Stimulated activated CD4-positive, alpha-beta T cell treated with anti-CD3 and anti-CD28 coated beads, TNF-alpha, amount 100 ng/mL, for 24 hours (primary cell): Measurements from ENCODE around the gene CASKIN1.

Experiments
- DNase-seq, 3 experiments: peaks; one replicate each; pipeline ENCODE4 v3.0.0-alpha.2; 2020; ENCODE audit warnings: low read depth in 3 of 3

CASKIN1 gene

GRCh38 chr16:2233872-2234812 lies 37.7 kb upstream of the CASKIN1 start:
- no peak for DNase-seq

GRCh38 chr16:2233046-2233775 lies 36.8 kb upstream of the CASKIN1 start:
- DNase-seq, result no peak

DNA sequence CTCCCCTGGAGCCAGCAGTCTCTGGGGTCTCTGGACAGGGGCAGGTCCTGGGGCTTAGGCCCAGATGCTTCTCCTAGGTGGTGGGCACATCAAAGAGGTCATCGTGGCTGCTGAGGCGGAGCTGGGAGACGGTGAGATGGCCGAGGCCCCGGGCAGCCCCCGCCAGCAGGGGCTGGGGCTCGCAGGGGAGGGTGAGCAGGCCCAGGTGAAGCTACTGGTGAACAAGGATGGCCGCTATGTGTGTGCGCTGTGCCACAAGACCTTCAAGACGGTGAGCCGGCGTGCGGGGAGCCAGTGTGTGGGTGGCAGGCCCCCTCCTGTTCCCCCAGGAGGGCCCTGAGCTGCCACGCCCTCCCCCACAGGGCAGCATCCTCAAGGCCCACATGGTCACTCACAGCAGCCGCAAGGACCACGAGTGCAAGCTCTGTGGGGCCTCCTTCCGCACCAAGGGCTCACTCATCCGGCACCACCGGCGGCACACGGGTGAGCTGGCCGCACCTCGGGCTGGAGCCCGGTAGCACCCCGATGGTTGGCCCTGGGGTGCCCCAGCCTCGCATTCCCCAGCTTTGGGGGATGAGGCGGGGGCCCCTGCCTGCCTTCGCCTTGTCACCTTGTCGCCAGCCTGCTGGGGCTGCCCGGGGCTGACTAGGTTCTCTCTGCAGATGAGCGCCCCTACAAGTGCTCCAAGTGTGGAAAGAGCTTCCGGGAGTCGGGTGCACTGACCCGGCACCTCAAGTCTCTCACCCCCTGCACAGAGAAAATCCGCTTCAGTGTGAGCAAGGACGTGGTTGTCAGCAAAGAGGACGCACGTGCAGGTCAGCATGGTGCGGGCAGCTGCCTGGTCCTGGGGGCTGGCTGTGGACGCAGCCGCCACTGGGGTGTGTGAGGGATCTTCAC lies 35.9 kb upstream of the CASKIN1 start:
- no peak for DNase-seq

DNA sequence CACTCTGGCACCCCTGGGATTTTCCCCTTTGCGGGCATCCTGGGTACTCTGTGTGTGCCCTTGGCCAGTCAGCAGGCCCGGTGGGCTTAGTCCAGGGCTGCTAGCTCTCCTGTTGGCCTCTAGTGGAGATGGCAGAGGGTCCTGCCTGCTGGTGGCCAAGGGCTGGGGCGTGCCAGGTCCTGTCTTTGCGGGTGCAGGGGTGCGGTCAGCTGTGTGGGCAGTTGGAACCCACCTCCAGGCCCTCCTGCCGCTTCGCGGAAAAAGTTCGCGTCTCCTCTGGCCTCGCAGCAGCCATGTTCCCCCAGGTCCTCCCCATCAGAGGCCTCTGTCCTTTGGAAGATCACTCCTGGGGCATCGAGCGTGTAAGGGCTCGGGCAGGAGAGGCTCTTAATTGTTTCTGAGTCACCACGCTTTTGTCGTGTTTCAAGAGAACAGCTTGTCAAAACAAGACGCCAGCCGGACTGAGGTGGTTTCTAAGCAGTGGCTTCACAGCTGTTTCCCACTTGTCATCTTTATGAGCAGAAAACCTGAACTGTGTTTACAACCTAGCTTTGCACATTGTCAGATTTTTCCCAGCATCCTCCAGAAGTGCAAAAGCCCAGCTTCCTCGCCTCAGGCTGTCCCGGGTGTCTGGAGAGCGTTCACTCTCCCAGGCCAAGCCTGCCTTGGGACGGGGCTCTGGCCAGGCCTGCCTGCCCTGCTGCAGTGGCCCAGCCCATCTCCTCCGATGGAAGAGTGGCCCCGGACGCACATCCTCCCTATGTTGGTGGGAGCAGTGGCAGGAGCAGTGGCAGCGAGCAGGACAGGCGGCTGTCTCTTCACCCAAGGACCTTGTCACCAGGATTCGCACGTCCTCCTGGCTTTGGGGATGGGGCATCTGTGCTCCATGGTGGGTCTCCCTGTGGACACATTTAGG lies 34.9 kb upstream of the CASKIN1 start:
- DNase-seq, result no peak

- no peak for DNase-seq
Measured at GRCh38 chr16:2230376-2230775, 34.0 kb upstream of the CASKIN1 start.

DNA sequence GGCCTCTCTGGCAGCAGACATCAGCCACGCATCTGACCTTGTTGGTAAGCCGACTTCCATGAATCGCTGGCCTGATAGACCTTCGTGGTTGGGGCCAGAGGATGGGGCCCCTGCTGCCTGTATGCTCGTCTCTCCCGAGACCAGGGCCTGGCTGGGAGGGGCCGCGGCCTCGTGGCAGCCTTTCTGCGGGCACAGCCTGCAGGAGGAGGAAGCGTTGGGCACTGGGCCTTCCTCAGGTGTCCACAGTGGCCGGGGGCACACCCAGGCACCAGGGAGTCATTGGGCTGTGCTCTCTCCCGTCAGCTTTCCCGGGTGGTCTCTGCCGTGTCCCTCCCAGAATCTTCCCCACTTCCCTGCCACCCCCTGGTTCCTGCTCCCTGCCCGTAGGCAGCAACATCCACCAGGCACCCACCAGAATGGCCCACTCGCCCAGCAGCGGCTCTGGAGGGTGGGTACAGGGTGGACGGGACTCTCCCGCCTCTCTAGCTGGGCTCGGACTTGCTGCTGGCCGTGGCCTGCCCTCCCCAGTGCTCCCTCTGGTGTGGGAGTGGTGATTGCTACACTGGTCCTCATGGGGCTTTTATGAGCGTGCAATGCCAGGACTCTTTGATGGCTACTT lies 33.3 kb upstream of the CASKIN1 start:
- no peak for DNase-seq

DNA sequence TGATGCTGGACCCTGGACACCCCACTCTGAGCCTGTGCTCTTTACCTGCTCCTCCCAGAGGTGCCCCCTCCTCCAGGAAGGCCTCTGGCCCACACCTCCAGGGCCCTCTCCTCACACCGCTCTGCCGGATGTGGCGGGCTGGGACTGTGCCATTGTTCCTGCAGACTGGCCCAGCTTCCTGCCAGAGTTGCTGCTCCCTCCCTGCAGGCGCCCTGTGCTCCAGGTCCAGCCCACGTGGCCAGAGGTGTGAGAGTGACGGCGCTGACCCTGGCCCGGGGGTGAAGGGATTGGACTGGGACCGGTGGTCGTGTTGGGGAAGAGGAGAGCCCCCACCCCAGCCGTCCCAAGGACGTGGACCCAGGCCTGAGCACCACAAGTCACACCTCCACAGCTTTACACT lies 32.7 kb upstream of the CASKIN1 start:
- no peak for DNase-seq

DNA sequence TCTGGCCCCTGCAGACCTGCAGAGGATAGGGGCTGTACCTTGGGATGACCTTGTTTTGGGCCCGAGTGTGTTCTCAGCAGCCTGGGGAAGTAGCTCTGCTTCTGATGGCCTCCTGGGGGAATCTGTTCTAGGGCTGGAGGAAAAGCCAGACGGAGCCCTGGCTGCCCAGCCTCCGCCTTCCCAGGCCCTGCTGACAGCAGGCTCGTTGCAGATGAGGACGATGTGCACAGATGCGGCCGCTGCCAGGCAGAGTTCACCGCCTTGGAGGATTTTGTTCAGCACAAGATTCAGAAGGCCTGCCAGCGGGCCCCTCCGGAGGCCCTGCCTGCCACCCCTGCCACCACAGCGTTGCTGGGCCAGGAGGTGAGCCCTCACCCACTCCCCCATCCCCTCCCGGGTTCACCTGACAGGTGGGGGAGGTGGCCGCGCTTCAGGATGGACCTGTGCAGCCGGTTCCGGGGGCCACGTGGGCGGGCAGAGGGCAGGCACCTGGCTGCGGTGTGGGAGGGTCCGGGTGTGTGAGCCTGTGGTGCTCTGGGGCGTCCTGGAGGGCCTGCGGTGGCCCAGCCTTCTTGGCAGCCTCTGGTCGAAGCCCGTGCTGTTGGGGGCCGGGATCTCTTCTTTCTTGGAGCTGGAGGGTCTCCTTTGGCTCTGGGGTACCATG lies 31.9 kb upstream of the CASKIN1 start:
- DNase-seq, result no peak

GRCh38 chr16:2226918-2227317 lies 30.5 kb upstream of the CASKIN1 start:
- no peak for DNase-seq

GRCh38 chr16:2226245-2226793 lies 29.9 kb upstream of the CASKIN1 start:
- DNase-seq, result no peak

GRCh38 chr16:2223942-2224486 lies 27.6 kb upstream of the CASKIN1 start:
- DNase-seq, result peak in 1 of 3 experiments; percentile 41

DNA sequence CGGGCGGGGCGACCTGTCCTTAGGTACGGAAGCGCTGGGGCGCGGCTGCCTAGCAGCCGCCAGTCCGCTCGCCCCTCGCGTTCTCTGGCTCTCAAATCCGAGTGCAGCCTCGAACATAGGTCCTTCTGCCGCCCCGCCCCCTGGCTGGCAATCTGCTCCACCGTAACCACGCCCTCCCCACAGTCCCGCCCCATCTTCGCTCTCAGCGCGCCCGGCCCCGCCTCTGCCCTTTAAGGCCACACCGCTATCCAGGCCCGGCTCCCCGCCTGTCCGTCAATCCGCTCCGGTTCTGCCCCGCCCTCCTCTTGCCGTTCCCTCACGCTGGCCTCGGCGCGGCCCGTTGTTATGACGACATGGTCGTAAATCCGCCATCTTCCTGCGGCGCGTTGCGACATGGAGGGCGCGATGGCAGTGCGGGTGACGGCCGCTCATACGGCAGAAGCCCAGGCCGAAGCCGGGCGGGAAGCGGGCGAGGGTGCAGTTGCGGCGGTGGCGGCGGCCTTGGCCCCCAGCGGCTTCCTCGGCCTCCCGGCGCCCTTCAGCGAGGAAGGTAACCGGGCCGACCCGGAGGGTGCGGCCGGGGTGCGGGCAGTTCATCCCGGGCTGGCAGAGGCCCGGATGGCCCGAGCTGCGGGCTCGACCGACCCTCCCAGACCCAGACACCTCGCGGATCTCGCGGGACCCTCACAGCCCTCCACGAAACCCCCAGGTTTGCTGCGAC lies 27.0 kb upstream of the CASKIN1 start, which contains the start of gene E4F1:
Gene E4F1, plus strand, starts transcription at position 371 of the 721 bp plus-strand sequence. Its CDS starts 23 bp downstream, at position 394.
- peak; percentile 99 to 100 (median 100) for DNase-seq

- DNase-seq, result no peak
Measured at GRCh38 chr16:2216330-2216729, 19.9 kb upstream of the CASKIN1 start.

- DNase-seq, result no peak
Measured at GRCh38 chr16:2214719-2214968, 18.2 kb upstream of the CASKIN1 start, which contains the start of gene PGP. PGP (minus strand) TSS chr16:2214840; CDS start chr16:2214777, 63 bp downstream.

DNA sequence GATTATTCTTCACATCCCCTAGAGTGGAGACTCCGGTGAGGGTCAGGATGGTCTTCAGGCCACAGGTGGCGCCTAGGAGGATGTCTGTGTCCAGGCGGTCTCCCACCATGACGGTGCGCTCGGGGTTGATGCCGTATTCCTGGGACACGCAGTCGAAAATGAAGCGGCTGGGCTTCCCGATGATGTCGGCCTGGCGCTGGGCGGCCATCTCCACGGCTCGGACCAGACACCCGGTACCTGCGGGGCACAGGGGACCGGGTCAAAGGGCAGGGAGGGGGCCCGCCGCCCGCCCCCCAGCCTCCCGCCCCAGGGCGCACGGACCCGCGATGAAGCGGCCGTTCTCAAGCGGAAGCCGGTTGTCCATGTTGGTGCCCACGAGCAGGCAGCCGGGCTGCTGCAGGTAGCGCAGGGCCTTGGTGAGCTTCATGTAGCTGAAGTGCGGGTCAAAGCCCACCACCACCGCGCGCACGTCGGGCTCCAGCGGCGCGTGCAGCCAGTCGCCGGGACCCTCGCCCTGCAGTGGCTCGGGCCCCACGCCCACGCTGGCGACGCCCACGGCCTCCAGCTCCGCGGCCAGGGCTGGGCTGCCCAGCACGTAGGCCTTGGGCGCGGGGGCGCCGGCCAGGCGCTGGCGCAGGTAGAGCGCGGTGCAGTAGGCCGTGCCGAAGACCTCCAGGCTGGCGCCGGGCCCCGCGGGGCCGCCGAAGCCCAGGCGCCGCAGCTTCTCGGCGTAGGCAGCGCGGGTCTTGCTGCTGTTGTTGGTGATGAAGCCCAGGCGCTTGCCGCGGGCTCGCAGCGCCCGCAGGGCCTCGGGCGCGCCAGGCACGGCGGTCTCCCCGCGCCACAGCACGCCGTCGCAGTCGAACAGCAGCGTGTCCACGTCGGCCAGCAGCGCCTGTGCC lies 17.7 kb upstream of the CASKIN1 start:
- no peak for DNase-seq

DNA sequence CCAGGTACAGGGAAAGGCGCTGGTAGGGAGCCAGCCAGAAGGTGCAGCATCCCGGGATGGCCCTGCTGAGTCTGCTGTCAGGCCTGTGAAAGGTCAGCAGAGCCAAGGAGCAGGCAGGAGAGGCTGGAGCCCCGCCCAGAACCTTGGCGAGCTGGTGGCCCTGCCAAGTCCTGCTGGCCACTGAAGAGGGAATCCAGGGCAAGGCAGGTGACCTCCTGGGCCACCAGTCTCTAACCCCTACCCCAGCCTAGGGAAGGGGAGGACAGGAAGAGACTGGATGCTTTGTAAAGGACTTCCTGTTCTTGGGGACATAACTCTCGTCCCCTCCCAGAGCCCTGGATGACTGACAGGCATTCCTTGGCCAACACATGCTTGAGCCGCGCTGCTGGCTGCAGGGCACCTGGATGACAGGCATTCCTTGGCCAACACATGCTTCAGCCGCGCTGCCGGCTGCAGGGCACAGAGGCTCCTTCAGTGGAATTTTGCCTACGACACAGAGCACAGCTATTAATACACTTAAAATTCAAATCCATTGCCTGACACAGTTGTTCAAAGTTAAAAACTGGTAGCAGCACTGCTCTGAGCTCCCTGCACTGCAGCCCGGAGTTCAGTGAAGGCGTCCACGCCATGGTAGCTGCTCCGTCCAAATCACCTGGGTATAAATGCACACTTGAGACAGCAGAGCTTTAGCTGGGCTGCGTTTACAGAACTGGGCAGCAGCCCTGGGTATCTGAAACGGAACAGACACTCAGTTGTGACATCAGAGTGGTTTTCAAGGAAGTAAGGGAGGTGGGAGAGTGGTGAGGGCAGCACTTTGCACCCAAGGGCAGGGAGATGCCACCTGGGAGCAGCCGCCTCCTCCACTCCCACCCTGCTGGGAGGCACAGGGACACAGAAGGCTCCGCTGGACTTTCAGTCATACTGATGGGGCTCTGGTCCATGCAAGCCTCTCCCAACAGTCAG lies 16.2 kb upstream of the CASKIN1 start:
- DNase-seq, result no peak
